ENCODE measurements around the gene ZNF740. TPM values are rescaled to one million over a fixed set of nuclear protein-coding genes. Genes with fewer than 3 reads are reported as not detected.

Gene ZNF740
- polyA plus RNA-seq, 1 donor (not counting 4 experiments of a cell fraction or from before 2014, with no cell fraction given) = 11.8 TPM

DNA sequence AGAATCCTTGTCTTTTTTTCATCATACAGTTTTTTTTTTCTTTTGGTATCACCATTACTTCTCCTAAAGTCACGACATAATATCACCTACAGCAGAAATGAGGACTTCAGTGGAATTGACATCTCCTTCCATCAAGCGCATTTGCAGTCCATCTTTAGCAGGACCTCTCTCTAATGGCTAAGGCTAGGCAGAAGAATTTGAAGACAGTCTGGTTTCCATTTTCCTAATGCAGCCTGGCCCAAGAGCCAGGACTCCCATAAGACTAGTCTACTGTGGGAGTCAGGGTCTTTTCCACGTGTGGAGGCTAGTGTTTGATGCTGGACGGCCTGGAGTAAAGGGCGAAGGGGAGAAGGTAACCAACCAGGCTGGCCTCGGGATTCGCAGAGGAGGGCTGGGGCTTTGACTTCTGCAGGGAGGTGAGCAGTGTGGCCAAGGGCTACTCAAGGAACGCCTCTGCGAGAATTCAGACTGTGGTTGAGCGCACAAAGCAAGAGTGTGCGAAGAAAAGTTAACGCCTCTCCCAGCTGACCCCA lies 769 bp upstream of the ZNF740 start:
- Histone ChIP-seq H3K4me3 (ENCODE audit: control insufficient read depth in 2 of 3, extremely low read depth in 1 of 3, insufficient read depth in 2 of 3, low read depth in 1 of 3, low read length in 3 of 3) (peak overlapping the region; percentile 72 to 89 (median 82)), H3K4me2 (ENCODE audit: control insufficient read depth, extremely low read depth, insufficient read depth, low read depth, low read length) (peak overlapping the region; percentile 96), H3K36me3 (ENCODE audit: control insufficient read depth in 2 of 2, extremely low read depth in 1 of 2, insufficient read depth in 2 of 2, low read length in 2 of 2) (peaks cover 11 to 15% of the 10 kb centered on the region in 2 experiments), H3K27ac (ENCODE audit: control insufficient read depth, insufficient read depth, low read length) (peak overlapping the region; percentile 93), H3K4me1 (ENCODE audit: control insufficient read depth, extremely low read depth, insufficient read depth, low read length) (peaks cover 23% of the 10 kb centered on the region), H2AFZ (ENCODE audit: control insufficient read depth, low read length) (peak overlapping the region; percentile 97), H4K20me1 (ENCODE audit: control insufficient read depth, extremely low read depth, insufficient read depth, low read length) (no peaks in the 10 kb centered on the region), H3K27me3 (ENCODE audit: control insufficient read depth, extremely low read depth, insufficient read depth, low read length) (no peaks in the 10 kb centered on the region), H3K9me3 (ENCODE audit: control insufficient read depth, low read depth, low read length) (no peaks in the 10 kb centered on the region), H3K79me2 (ENCODE audit: control insufficient read depth, insufficient read depth, low read length) (peaks cover 14% of the 10 kb centered on the region), H3K9ac (ENCODE audit: control insufficient read depth, extremely low read depth, insufficient read depth, low read length) (peak overlapping the region; percentile 94), H3K9me1 (ENCODE audit: control insufficient read depth, extremely low read depth, insufficient read depth, low read length) (no peaks in the 10 kb centered on the region)
- TF ChIP-seq CTCF (optimal IDR thresholded peaks at IDR 0.05 in 1 of 3, IDR thresholded peaks at IDR 0.05 in 1 of 3, conservative IDR thresholded peaks at IDR 0.05 in 1 of 3; ENCODE audit: extremely low read depth in 1 of 3, insufficient read depth in 2 of 3, low read length in 3 of 3) (no peak), EZH2 (IDR thresholded peaks at IDR 0.05; ENCODE audit: low read length) (no peak)
- dilution Hi-C loops (cut with MboI; ENCODE audit: extremely low pct_ligation_motif_present, low sequenced_read_pairs) = no loop called here
- DNase-seq (ENCODE audit: low read depth, low spot score) = no peak
- no peak for FAIRE-seq

- DNase-seq (ENCODE audit: low read depth, low spot score) (no peak), FAIRE-seq (no peak)
- H3K4me2 ChIP-seq (ENCODE audit: control insufficient read depth, extremely low read depth, insufficient read depth, low read depth, low read length) = peak overlapping the region; percentile 83
- no peaks in the 10 kb centered on the region for H4K20me1 ChIP-seq (ENCODE audit: control insufficient read depth, extremely low read depth, insufficient read depth, low read length)
- H3K27me3 ChIP-seq (ENCODE audit: control insufficient read depth, extremely low read depth, insufficient read depth, low read length) = no peaks in the 10 kb centered on the region
- H3K9ac ChIP-seq (ENCODE audit: control insufficient read depth, extremely low read depth, insufficient read depth, low read length) = peak overlapping the region; percentile 94
- H3K9me3 ChIP-seq (ENCODE audit: control insufficient read depth, low read depth, low read length) = no peaks in the 10 kb centered on the region
- peak overlapping the region; percentile 83 for H2AFZ ChIP-seq (ENCODE audit: control insufficient read depth, low read length)
- H3K27ac ChIP-seq (ENCODE audit: control insufficient read depth, insufficient read depth, low read length) = peak overlapping the region; percentile 93
- H3K4me3 ChIP-seq (ENCODE audit: control insufficient read depth in 2 of 3, extremely low read depth in 1 of 3, insufficient read depth in 2 of 3, low read depth in 1 of 3, low read length in 3 of 3) = peak overlapping the region; percentile 72 to 89 (median 82)
- peaks cover 20% of the 10 kb centered on the region for H3K4me1 ChIP-seq (ENCODE audit: control insufficient read depth, extremely low read depth, insufficient read depth, low read length)
- no peaks in the 10 kb centered on the region for H3K9me1 ChIP-seq (ENCODE audit: control insufficient read depth, extremely low read depth, insufficient read depth, low read length)
- dilution Hi-C loops (cut with MboI; ENCODE audit: extremely low pct_ligation_motif_present, low sequenced_read_pairs) = no loop called here
- peaks cover 17 to 26% of the 10 kb centered on the region in 2 experiments for H3K36me3 ChIP-seq (ENCODE audit: control insufficient read depth in 2 of 2, extremely low read depth in 1 of 2, insufficient read depth in 2 of 2, low read length in 2 of 2)
- TF ChIP-seq CTCF (optimal IDR thresholded peaks at IDR 0.05 in 1 of 3, IDR thresholded peaks at IDR 0.05 in 1 of 3, conservative IDR thresholded peaks at IDR 0.05 in 1 of 3; ENCODE audit: extremely low read depth in 1 of 3, insufficient read depth in 2 of 3, low read length in 3 of 3) (no peak), EZH2 (IDR thresholded peaks at IDR 0.05; ENCODE audit: low read length) (no peak)
- peaks cover 14% of the 10 kb centered on the region for H3K79me2 ChIP-seq (ENCODE audit: control insufficient read depth, insufficient read depth, low read length)
These were observed 566 bp downstream of the ZNF740 start for GRCh38 chr12:53180931-53181645.
